ENCODE measurements around the gene IGF2BP3. TPM values are rescaled to one million over a fixed set of nuclear protein-coding genes. Genes with fewer than 3 reads are reported as not detected.

IGF2BP3 gene
- total RNA-seq, 2 donors from 2014 or later: 0.24 to 1.2 TPM

DNA sequence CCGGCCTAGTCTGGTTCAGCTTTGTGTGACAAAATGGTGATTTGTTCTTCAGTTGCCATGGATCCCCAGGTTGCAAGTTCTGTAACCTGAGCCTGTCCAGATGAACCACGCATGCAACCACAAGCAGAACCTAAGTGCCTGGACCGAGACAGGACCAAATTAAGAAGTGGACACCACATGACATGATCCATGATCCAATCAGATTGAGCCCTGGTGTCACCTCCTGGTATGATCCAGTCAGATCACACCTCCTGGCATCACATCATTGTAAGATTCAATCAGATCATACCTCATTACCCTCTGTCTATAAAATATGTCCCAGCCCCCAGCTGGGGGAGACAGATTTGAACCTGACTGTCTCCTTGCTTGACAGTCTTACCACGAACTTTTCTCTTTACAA, 101.2 kb downstream of the IGF2BP3 start:
- no peak overlapping the region for H3K27ac ChIP-seq
- TF ChIP-seq, protein P1, sequence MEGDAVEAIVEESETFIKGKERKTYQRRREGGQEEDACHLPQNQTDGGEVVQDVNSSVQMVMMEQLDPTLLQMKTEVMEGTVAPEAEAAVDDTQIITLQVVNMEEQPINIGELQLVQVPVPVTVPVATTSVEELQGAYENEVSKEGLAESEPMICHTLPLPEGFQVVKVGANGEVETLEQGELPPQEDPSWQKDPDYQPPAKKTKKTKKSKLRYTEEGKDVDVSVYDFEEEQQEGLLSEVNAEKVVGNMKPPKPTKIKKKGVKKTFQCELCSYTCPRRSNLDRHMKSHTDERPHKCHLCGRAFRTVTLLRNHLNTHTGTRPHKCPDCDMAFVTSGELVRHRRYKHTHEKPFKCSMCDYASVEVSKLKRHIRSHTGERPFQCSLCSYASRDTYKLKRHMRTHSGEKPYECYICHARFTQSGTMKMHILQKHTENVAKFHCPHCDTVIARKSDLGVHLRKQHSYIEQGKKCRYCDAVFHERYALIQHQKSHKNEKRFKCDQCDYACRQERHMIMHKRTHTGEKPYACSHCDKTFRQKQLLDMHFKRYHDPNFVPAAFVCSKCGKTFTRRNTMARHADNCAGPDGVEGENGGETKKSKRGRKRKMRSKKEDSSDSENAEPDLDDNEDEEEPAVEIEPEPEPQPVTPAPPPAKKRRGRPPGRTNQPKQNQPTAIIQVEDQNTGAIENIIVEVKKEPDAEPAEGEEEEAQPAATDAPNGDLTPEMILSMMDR (IDR thresholded peaks at IDR 0.05): no peak
- intact Hi-C loops (cut with DNase I): no loop called here
- no peak for DNase-seq
- no peak overlapping the region for H3K4me3 ChIP-seq
- no peak overlapping the region for H3K9ac ChIP-seq (ENCODE audit: low read depth in 2 of 2, low read length in 2 of 2)
- H3K27me3 ChIP-seq: no peaks in the 10 kb centered on the region
- no peaks in the 10 kb centered on the region for H3K4me1 ChIP-seq
- H3K36me3 ChIP-seq: no peaks in the 10 kb centered on the region
- H3K9me3 ChIP-seq: no peaks in the 10 kb centered on the region

DNA sequence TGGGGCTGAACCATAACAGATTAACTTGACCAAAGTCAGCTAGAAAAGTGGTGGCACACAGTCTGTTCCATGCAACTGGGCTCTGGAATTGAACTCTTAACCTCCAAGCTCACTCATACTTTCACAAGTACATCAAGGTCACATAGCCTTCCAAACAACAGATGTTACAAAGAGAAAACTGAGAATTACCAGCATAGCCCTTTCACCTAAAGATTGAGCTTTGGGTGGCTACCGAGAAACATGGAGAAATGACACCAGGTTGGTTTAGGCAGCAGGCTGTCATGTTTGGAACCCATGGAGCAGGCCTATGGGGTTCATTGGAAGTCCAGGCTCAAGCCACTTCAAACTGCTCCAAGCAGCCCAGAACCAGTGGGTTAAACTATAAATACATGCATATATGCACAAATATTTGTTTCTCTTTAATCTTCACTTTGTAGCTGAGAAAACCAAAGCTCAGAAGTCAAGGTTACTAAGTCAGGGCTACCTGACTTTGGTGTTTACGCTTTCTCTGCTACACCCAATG, 112.1 kb downstream of the IGF2BP3 start:
- H3K4me3 ChIP-seq: no peak overlapping the region
- H3K9ac ChIP-seq (ENCODE audit: low read depth in 2 of 2, low read length in 2 of 2): no peak overlapping the region
- no peaks in the 10 kb centered on the region for H3K9me3 ChIP-seq
- TF ChIP-seq, protein P1 (IDR thresholded peaks at IDR 0.05): no peak
- no peak overlapping the region for H3K27ac ChIP-seq
- intact Hi-C loops (cut with DNase I): no loop called here
- no peak for DNase-seq
- H3K27me3 ChIP-seq: no peaks in the 10 kb centered on the region
- H3K4me1 ChIP-seq: no peaks in the 10 kb centered on the region
- no peaks in the 10 kb centered on the region for H3K36me3 ChIP-seq

DNA sequence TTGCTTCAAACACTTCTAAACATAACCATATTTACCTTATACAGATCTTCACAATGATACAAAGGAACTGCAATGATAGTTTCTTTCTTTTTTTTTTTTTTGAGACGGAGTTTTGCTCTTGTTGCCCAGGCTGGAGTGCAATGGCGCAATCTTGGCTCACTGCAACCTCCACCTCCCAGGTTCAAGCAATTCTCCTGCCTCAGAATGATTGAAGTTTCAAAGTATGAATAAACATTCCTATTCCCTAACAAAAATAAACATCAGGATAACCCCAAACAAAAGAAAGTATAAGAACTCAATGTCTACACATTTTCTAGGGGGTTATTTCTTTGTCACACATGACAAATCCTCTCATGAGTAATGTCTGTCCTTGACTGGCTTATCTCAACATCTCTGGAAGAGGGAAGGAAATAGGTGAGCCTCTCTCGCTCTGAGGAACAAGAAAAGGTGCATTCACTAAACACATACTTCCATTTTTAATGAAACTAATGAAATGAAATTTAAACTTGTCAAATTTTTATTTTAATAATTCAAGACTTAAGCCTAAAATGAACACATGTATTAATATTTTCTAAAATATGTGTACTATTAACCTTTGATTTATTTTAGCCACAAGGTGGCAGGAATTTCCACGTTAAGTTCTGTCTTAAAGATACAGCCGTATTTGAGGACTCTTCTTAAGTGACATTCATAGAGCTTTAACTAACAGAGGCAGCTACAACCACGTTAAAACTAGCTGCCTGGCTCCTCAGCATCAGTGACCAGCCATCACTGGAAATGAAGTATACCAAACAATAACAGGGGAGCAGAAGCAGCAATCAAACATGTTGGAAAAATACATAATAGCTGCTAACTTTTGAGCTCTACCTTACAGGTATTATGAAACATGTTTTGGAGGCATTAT, 112.8 kb downstream of the IGF2BP3 start:
- no peaks in the 10 kb centered on the region for H3K9me3 ChIP-seq
- no peak overlapping the region for H3K27ac ChIP-seq
- no peak overlapping the region for H3K9ac ChIP-seq (ENCODE audit: low read depth in 2 of 2, low read length in 2 of 2)
- no peaks in the 10 kb centered on the region for H3K36me3 ChIP-seq
- intact Hi-C loops (cut with DNase I): no loop called here
- TF ChIP-seq, protein P1 (IDR thresholded peaks at IDR 0.05): no peak
- no peak overlapping the region for H3K4me3 ChIP-seq
- DNase-seq: no peak
- H3K4me1 ChIP-seq: no peaks in the 10 kb centered on the region
- H3K27me3 ChIP-seq: no peaks in the 10 kb centered on the region

DNA sequence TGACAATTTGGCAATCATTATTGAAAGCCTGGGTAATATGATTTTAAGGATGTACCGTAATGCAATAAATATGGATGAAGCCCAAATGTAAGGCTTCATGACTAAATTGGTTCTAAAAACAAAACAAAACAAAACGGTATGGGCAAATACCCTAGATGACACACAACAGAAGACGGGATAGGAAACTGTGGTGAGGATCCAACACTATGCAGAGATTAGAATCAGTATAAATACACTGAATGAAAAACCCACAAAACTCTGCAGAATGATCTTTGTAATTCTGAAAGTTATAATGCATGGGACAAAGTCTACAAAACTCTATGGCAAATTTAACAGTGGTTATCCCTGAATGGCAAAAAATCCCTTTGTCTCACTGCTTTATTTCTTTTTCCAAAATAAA, 113.6 kb downstream of the IGF2BP3 start:
- TF ChIP-seq, protein P1 (IDR thresholded peaks at IDR 0.05): no peak
- intact Hi-C loops (cut with DNase I): no loop called here
- no peak overlapping the region for H3K9ac ChIP-seq (ENCODE audit: low read depth in 2 of 2, low read length in 2 of 2)
- no peaks in the 10 kb centered on the region for H3K4me1 ChIP-seq
- no peak overlapping the region for H3K27ac ChIP-seq
- H3K36me3 ChIP-seq: no peaks in the 10 kb centered on the region
- no peaks in the 10 kb centered on the region for H3K9me3 ChIP-seq
- DNase-seq: no peak
- H3K4me3 ChIP-seq: no peak overlapping the region
- no peaks in the 10 kb centered on the region for H3K27me3 ChIP-seq

DNA sequence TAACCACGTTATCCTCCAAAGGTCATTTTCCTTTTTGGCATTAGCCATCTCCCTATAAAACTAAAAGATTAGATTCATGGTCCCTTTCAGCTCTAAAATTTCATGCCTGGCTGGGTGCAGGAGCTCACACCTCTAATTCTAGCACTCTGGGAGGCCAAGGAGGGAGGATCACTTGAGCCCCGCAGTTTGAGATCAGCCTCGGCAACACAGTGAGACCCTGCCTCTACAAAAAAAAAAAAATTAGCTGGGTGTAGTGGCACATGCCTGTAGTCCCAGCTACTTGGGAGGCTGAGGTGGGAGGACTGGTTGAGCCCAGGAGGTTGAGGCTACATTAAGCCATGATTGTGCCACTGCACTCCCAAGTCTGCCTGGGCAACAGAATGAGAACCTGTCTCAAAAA, 114.1 kb downstream of the IGF2BP3 start:
- intact Hi-C loops (cut with DNase I): no loop called here
- no peak overlapping the region for H3K27ac ChIP-seq
- H3K36me3 ChIP-seq: no peaks in the 10 kb centered on the region
- no peak overlapping the region for H3K9ac ChIP-seq (ENCODE audit: low read depth in 2 of 2, low read length in 2 of 2)
- no peaks in the 10 kb centered on the region for H3K4me1 ChIP-seq
- TF ChIP-seq, protein P1 (IDR thresholded peaks at IDR 0.05): no peak
- no peaks in the 10 kb centered on the region for H3K27me3 ChIP-seq
- no peaks in the 10 kb centered on the region for H3K9me3 ChIP-seq
- no peak for DNase-seq
- no peak overlapping the region for H3K4me3 ChIP-seq
